Heart left ventricle (tissue), 13 donors: ENCODE measurements around the gene FBXO48.

ENCODE experiments used
- CTCF ChIP-seq, 12 donors: fragments of 200-600 bp; sonication (generic) in 4 of 12; IDR thresholded peaks; one replicate each; pipeline versions ENCODE4 v1.5.0 to v1.8.0; 2018 to 2022; ENCODE audit warnings: antibody characterized with exemption in 12 of 12, mild to moderate bottlenecking in 5 of 12
- POLR2A ChIP-seq, 2 donors: fragments of 450-650 bp; IDR thresholded peaks; one replicate each; pipeline ENCODE4 v1.6.1; 2017; ENCODE audit warnings: antibody characterized with exemption in 2 of 2, mild to moderate bottlenecking in 2 of 2, moderate library complexity in 2 of 2
- donor health status: ischemic (EF 13 %, LVEDD 7.1; RV severe dilation, severe dysfunction).
- donor health status: DM: no; HTN: yes; CAD: no.
- donor health status: DM: no; HTN: no; CAD: no.
- donor health status: ischemic (EF 25% LVEDD 6.9; RV normal size, moderate dysfunction).
- donor health status: ischemic (EF 25% LVEDD 5.7; RV mildly dilated, moderate dysfunction).
- donor health status: ischemic (EF 35%, LVEDD 5.7; RV mildly dilated, moderate dysfunction).
- donor health status: nonischemic (EF 11% LVEDD 7.7; RV severe dilation, severe dysfunction).
- donor health status: DM: yes; HTN: yes; CAD: no.
- donor health status: PGD.
- donor health status: ischemic (EF 29% LVEDD 5.4; RV normal size, mild dysfunction).
- donor health status: nonischemic (EF 23%, LVEDD 6.1; RV moderate dilation, normal function).

GRCh38 chr2:68412127-68412819 lies 54.8 kb downstream of the FBXO48 start:
- no peak for TF ChIP-seq POLR2A (IDR thresholded peaks at IDR 0.05)
- no peak for TF ChIP-seq CTCF (IDR thresholded peaks at IDR 0.05)
